Measurements from ENCODE around the gene OR2G3. TPM values are rescaled to one million over a fixed set of nuclear protein-coding genes. Genes with fewer than 3 reads are reported as not detected.

Gene OR2G3
- total RNA-seq (2022; extraction: Qiagen RNA extraction), result not detected in 5 replicates

GRCh38 chr1:247605286-247605685 lies at the start of gene OR2G3:
TSS of gene OR2G3 (plus strand) at chr1:247605586. CDS start at chr1:247605586, 0 bp downstream.

GRCh38 chr1:247588060-247588459 lies 17.3 kb upstream of the OR2G3 start, which contains the start of gene OR2G2:
TSS of gene OR2G2 (plus strand) at chr1:247588360. CDS start at chr1:247588360, 0 bp downstream.

Other genes starting within 250 kb of the OR2G3 start
- gene NLRP3, start 189.4 kb upstream of the OR2G3 start, total RNA-seq (2022; extraction: Qiagen RNA extraction), result not detected in 5 replicates
- gene OR2B11, start 147.5 kb upstream of the OR2G3 start, total RNA-seq (2022; extraction: Qiagen RNA extraction), result not detected in 5 replicates
- gene OR2C3, start 69.1 kb upstream of the OR2G3 start, total RNA-seq (2022; extraction: Qiagen RNA extraction), result not detected in 5 replicates
- not detected in 5 replicates for gene GCSAML, start 56.5 kb upstream of the OR2G3 start, total RNA-seq (2022; extraction: Qiagen RNA extraction)
- not detected in 5 replicates for gene OR2G2, start 17.2 kb upstream of the OR2G3 start, total RNA-seq (2022; extraction: Qiagen RNA extraction)
- not detected in 5 replicates for gene OR13G1, start 74.2 kb downstream of the OR2G3 start, total RNA-seq (2022; extraction: Qiagen RNA extraction)
- gene OR6F1, start 111.1 kb downstream of the OR2G3 start, total RNA-seq (2022; extraction: Qiagen RNA extraction), result not detected in 5 replicates
- gene OR14K1, start 133.0 kb downstream of the OR2G3 start, total RNA-seq (2022; extraction: Qiagen RNA extraction), result not detected in 5 replicates
- not detected in 5 replicates for gene OR14A2, start 142.6 kb downstream of the OR2G3 start, total RNA-seq (2022; extraction: Qiagen RNA extraction)
- not detected in 5 replicates for gene OR1C1, start 155.0 kb downstream of the OR2G3 start, total RNA-seq (2022; extraction: Qiagen RNA extraction)
- gene OR14A16, start 218.5 kb downstream of the OR2G3 start, total RNA-seq (2022; extraction: Qiagen RNA extraction), result not detected in 5 replicates
- gene OR11L1, start 236.3 kb downstream of the OR2G3 start, total RNA-seq (2022; extraction: Qiagen RNA extraction), result not detected in 5 replicates